Stromal cell of bone marrow (primary cell): ENCODE results near the gene EPHA3.
A peak's percentile ranks its signal among the peaks of the same experiment; 100 is the strongest.

Source experiments
- DNase-seq: peaks from one replicate; pipeline ENCODE4 v3.0.0-alpha.2; 2012; ENCODE audit warnings: low read depth

EPHA3 gene

GRCh38 chr3:89449086-89449485 is 341.7 kb downstream of the EPHA3 start:
- no peak for DNase-seq

GRCh38 chr3:89452066-89452465 is 344.6 kb downstream of the EPHA3 start:
- DNase-seq = no peak

- DNase-seq = no peak
Observed at GRCh38 chr3:89455240-89455639, 347.8 kb downstream of the EPHA3 start.

GRCh38 chr3:89467898-89468363 is 360.5 kb downstream of the EPHA3 start:
- DNase-seq = no peak

- DNase-seq = no peak
Observed at GRCh38 chr3:89472101-89472500, 364.7 kb downstream of the EPHA3 start.

GRCh38 chr3:89474333-89475130 is 367.1 kb downstream of the EPHA3 start:
- DNase-seq = no peak

GRCh38 chr3:89488800-89489580 is 381.6 kb downstream of the EPHA3 start:
- DNase-seq = no peak

- no peak for DNase-seq
Observed at GRCh38 chr3:89490129-89490528, 382.7 kb downstream of the EPHA3 start.

GRCh38 chr3:89494734-89495133 is 387.3 kb downstream of the EPHA3 start:
- DNase-seq = no peak

GRCh38 chr3:89503891-89504391 is 396.5 kb downstream of the EPHA3 start:
- DNase-seq = no peak

GRCh38 chr3:89504432-89504831 is 397.0 kb downstream of the EPHA3 start:
- DNase-seq = no peak

- peak; percentile 16 for DNase-seq
Observed at GRCh38 chr3:89506462-89507103, 399.2 kb downstream of the EPHA3 start.

- DNase-seq = no peak
Observed at GRCh38 chr3:89521328-89521727, 413.9 kb downstream of the EPHA3 start.

GRCh38 chr3:89522155-89522554 is 414.7 kb downstream of the EPHA3 start:
- no peak for DNase-seq

GRCh38 chr3:89525609-89526008 is 418.2 kb downstream of the EPHA3 start:
- DNase-seq = no peak

GRCh38 chr3:89527736-89528305 is 420.4 kb downstream of the EPHA3 start:
- DNase-seq = no peak
